EL (cell line): ENCODE measurements around the gene CELA3B.
"Not testable (repeated sequence)": the region's sequence is repeated elsewhere in the genome, so short reads cannot be mapped to it uniquely, and the experiment has no call there.

ENCODE experiments used
- DNase-seq: peaks from one replicate; pipeline ENCODE4 v3.0.0-alpha.2; 2016

Gene CELA3B

GRCh38 chr1:21946836-21947587 lies 29.8 kb upstream of the CELA3B start:
- DNase-seq, result no peak

- DNase-seq, result no peak
Measured at GRCh38 chr1:21950734-21951133, 26.1 kb upstream of the CELA3B start.

GRCh38 chr1:21951226-21951870 lies 25.5 kb upstream of the CELA3B start:
- no peak for DNase-seq

GRCh38 chr1:21952786-21953520 lies 23.9 kb upstream of the CELA3B start:
- DNase-seq, result no peak

DNA sequence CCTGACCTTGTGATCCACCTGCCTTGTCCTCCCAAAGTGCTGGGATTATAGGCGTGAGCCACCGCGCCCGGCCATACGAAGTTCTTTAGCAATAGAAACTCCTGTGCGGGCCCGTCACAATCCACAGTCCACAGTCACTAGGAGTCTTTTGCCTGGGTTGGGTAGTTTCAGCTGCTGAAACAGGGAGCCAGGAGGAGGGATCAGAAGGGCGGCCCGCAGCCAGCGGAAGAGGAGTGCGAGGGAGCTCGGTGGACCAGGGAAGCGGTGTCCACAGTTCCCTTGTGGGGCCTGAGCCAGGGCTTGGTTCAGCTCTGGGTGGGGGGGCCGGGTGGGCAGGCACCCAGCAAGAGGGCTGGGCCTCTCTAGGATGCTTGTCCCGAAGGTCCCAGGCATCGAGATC lies 21.8 kb upstream of the CELA3B start:
- no peak for DNase-seq

GRCh38 chr1:21955501-21956281 lies 21.1 kb upstream of the CELA3B start:
- DNase-seq, result no peak

- peak; percentile 56 for DNase-seq
Measured at GRCh38 chr1:21956720-21957552, 19.9 kb upstream of the CELA3B start.

DNA sequence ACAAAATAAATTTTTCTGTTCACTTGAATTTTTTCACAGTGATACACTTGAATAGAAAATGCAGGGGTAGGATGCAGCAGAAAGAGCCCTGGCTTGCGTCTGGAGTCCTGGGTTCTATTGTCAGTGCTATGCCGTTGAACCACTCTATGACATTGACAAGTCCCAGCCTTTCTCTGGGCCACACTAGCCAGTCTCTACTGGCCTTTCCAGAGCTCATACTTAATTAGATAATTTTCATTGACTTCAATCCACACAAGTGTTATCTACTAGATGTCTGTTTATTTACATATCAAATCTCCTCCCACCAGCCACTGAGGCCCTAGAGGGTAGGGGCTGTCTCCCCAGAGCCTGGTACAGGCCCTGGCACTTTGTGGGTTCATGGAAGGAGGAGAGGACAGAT lies 15.5 kb upstream of the CELA3B start:
- no peak for DNase-seq

DNA sequence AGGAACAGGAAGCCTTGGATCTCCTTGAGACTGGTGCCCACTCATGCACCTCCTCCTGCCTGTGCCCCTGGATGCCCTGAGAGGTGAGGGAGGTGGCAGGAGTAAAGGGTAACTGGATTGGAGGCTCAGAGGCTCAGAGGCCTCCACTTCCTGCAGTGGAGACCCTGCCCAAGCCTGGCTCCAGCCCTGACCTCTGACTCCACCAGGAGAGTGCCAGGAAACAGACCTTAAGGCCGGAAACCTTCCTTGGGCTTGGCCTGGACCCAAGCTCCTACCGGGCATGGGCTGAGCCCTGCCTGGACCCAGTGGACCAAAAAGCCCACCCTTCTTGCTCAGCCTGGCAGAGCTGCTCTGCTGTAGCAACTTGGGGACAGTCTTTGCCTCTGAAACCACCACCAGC lies 15.0 kb upstream of the CELA3B start:
- no peak for DNase-seq

DNA sequence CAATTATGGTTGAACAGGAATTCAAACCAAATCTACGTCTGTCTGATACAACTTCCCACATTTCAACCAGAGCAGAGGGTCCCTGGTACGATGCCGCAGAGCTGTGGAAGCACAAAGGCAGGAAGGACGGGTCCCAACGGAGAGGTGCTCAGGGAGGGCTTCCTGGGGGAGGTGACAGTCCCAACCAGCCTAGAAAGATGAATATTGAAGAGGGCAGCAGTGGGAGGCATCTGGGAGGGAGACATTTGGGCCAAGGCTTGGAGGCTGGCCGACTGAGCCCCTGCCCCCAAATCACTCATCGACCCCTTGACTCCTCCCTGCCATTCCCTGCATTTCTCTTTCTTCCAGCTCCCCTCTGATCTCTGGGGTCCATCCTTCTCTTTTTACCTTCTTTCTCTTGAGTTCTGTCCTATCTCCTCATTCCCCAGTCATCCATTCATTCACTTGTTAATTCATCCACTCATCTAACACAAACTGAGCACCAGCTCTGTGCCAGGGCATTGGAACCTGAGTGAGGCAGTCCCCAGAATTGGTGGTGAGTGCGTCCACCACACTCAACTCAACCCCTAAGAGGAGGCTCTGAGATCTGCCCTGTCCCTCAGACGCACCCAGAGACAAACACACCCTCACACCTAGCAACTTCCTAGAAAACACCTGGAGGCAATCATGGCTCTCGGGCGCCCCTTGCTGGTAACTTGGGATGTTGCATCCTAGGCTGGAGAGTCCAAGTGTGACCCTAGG lies 13.2 kb upstream of the CELA3B start:
- DNase-seq, result peak; percentile 71

- peak; percentile 83 for DNase-seq
Measured at GRCh38 chr1:21966247-21967000, 10.4 kb upstream of the CELA3B start.

DNA sequence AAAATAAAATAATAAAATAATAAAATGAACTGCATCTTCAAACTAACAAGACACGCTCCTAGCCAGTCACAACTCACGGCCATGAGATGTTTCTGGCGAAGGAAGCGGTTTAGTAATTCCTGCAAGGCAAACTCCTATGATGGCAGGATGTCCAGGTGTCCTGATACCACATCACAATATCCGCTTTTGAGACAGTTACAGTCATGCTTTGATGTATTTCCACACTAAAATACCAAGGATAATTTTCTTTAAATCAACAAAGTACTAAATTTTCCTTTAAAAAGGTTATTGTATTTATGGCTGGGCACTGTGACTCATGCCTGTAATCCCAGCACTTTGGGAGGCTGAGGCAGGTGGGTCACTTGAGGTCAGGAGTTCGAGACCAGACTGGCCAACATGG lies 9.6 kb upstream of the CELA3B start:
- DNase-seq, result not testable (repeated sequence)

DNA sequence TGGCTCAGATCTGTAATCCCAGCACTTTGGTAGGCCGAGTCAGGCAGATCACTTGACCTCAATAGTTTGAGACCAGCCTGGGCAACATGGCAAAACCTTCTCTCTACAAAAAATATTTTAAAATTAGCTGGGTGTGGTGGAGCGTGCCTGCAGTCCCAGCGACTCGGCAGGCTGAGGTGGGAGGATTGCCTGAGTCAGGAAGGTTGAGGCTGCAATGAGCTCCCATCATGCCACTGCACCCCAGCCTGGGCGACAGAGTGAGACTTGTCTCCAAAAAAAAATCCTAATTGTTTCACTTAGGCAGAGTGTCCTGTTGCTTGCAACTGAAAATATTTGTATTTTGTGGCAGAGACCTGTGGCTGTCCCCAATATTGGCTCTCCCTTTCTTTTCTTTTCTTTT lies 7.8 kb upstream of the CELA3B start:
- DNase-seq, result not testable (repeated sequence)

GRCh38 chr1:21970523-21970922 lies 6.3 kb upstream of the CELA3B start:
- DNase-seq, result not testable (repeated sequence)

- DNase-seq, result not testable (repeated sequence)
Measured at GRCh38 chr1:21972973-21973441, 3.8 kb upstream of the CELA3B start.

DNA sequence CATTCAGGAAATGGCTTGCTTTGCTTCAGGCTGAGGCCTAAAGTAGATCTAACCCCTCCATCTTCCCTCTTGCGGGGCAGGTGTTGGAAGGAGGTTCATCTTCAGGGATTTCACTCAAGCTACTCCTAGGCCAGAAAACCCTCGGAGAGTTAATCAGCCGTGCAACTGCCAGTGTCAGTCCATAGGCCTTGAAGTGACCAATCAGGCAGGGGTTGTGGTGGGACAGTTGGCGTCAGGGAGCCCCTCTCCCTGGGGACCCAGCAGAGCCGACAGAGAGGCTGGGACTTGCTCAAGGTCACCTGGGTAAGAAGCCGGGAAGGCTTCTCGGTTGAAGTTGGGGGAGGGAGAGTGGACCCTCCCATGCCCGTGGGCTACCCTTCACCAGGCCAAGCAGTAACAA lies 2.9 kb upstream of the CELA3B start:
- not testable (repeated sequence) for DNase-seq

GRCh38 chr1:21974699-21975098 lies 2.1 kb upstream of the CELA3B start:
- not testable (repeated sequence) for DNase-seq

DNA sequence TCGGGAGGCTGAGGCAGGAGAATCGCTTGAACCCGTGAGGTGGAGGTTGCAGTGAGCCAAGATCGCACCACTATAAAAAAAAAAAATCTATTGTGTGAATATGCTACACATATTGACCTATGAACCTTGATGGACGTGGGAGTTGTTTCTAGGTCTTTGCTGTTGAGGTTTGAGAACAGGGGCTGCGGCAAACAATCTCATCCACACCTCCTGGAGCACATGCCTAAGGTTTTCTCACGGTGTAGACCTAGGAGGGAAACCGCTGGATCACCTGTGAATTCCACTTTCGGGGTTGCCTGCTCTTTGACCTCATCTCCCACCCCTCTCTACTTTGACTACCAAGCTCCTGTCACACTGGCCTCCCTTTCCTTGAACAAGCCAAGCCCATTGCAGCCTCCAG lies 1.5 kb upstream of the CELA3B start:
- DNase-seq, result not testable (repeated sequence)

- not testable (repeated sequence) for DNase-seq
Measured at GRCh38 chr1:21978209-21978608, 1.4 kb downstream of the CELA3B start.

GRCh38 chr1:21980515-21981220 lies 3.8 kb downstream of the CELA3B start:
- DNase-seq, result not testable (repeated sequence)
